Activated CD4-positive, alpha-beta T cell treated with anti-CD3 and anti-CD28 coated beads, Interleukin-2, Interleukin-4, amounts not matched to agents 100 ng/mL and 50 ng/mL, durations not matched to agents 16 hours and 8 hours (primary cell): Measurements from ENCODE around the gene ZMYND10.
"Not testable (repeated sequence)": the region's sequence is repeated elsewhere in the genome, so short reads cannot be mapped to it uniquely, and the experiment has no call there.

ENCODE experiments used
- DNase-seq: peaks from one replicate; pipeline ENCODE4 v3.0.0-alpha.2; 2020; ENCODE audit warnings: low spot score

ZMYND10 gene

DNA sequence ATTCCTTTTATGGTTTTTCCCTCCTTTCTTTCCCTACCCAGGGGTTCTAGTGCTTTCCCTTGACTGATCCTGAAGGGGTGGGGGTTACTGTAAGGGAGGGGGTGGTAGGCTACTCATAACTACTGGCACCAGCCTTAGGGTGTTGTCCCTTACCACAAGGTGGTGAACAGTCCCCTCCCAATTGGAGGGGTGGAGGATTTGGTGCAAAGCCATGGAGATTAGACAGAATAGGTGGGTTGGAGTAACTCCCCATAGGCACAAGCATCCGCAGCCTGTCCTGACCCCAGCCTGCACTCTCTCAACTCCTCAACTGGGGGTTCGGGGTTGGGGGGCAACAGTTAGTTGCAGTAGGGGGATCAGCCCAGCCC is 20.4 kb downstream of the ZMYND10 start:
- no peak for DNase-seq

DNA sequence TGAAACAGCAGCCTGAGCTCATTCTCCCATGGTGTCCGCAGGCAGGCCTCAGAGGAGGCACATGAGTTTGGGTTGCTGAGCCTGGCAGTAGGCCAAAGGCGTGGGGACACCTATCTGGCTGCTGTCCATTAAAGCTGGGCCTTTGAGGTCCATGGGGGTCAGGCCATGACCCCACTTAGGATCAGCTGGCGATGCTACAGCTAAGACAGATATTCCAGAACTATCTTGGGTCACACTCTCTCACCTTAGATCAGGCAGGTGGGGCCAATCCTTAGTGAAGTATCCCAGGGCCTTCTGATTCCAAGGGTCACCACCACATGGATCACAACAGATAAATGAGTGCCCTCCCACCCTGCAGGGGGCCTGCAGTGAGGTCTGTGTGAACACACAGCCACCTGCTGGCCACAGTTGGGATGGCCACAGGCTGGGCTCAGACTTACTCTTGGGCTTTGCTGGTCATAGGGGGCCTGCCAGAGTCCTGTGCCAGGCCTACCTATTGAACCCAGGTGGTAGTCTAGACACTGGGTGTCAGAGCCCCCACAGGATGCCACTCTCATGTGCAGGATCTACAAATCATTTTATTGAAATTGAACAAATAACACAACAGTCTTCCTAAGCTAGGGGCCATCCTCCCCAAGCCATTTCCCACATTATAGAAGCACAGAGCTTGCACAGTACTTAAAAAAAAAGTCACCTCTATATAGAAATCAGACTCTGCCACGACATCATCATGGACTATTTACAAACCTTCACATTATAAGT is 21.0 kb downstream of the ZMYND10 start:
- DNase-seq, result peak; percentile 64

DNA sequence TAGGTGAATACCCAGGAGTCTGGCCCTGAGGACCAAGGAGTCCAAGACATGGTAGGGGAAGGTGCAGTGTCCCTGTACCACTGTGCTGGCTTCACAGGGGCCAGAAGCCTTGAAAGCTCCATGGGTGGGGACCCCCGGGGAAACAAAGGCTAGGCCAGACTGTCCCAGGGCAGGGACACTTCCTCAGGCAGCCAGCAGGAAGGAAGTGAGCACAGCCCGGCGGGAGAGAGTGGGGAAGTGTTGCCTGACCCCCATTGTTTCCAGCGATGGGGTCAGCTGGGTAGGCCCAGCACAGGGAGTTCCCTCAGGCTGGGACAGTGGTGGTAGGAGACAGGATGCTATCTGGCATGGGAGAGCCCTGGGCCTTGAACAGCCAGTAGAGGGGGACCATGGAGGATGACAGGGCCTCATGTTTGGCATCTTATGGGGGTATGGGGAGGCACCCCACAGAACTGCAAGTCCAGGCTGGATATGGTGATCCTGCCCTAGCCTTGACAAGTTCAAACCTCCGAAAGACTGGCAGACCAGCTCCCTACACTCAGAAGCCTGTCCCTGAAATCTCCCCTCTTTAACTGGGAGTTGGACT is 21.8 kb downstream of the ZMYND10 start:
- no peak for DNase-seq

DNA sequence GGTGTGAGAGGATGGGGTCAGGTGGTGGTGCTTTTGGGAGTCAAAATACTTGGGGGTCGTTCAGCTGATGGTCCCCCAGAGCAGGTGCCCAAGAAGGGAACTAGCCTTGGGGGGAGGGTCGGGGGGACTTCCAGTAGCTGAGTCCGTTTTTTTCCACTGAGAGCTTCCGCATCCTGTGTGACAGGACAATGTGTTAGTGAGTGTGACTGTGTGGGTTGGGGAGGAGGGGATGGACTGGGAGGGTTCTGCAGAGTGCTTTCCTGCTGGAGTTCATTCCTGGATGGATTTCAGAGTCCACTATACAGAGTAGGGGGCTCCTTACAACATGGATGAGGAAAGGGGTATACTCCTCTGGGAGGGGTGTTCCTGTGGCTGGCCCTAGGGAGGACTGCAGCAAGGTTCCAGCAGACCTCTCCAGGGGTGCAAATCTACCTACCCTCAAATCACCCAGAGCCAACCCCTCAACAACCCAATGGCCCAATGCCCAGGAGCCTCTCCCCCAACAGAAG is 22.4 kb downstream of the ZMYND10 start:
- no peak for DNase-seq

DNA sequence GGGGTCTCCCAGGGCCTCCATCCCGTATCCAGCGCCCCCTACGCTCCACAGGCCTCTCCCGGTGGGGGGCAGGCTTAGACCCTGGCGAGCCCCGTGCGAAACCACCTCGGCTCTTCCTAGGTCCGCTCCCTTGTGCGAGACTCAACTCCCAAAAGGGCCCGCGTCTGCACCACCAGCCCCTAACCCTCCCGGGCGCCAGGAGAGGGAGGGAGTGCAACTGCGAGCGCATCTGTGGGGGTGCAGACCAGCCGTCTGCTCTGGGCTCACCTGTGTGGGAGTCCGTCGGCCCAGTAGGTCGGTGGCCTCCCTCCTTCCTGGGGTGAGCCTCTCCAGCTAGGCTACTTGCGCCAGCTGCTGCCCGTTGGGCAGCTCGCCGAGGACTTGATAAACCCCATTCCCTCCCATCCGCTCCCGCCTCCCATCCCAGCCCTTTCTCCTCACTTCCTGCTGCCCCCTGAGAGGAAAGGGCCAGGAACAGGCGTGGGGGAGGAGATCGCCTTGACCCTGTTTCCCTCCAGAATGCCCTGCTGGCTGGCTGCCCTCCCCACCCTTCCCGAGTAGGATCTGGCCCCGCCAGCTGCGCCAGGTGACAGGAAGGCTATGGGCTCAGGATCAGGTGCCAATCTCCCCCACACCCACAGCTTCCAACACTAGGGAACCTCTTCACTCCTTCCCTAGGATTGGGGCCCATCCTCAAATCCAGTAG is 23.0 kb downstream of the ZMYND10 start, which contains the start of gene HYAL2:
Gene HYAL2, minus strand, starts transcription at position 360 of the 706 bp plus-strand sequence. CDS start 2,256 bp downstream, outside the sequence.
- DNase-seq, result no peak

DNA sequence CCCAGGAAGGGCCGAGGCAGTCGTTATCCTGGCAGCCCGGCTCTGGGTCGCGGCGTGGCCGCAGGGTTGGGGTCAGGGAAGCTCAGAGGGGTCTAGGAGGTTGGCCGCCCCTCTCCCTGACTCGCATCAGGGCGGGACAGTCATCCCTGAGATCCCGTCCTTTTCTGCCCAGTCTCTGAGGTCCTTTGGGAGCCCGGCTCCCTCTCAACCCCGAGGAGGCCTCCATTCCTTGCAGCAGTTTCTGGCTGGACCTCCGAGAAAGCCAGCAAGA is 23.5 kb downstream of the ZMYND10 start:
- no peak for DNase-seq

DNA sequence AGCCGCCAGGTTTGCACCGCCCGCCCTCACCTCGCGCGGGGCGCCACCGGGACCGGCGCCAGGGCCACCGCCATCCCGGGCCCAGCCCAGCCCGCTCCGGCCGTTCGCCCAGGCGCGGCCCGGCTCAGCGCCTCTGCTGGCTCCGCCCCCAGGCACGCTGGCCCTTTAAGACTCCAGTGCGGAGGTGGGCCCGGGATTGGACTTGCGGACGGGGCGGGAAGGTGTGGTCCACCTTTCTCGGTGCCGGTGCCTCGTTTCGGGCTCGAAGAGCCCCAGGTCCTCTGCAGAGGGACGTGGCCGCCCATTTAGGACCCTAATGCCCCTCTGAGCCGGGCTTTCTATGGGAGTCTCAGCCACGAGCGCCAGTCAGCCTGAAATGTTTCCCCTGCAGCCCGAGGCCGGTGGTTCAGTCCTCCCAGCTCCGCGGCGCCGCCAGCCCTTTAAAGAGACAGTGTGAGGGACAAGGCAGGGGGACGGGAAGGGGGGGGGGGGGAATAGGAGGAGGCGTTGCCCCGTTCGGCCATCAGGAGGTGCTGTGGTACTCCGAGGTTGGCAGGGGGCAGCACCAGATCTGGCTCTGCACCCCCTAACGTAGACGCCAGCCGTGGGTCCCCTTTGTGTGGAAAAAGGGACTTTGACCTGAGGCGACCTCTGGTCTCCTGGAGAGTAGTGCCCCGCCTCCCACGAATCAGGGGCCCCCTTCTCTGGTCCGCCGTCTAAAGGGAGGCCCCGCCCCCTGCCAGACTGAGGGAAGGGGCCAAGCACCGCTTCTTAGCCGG is 24.0 kb downstream of the ZMYND10 start:
- peak; percentile 84 for DNase-seq

DNA sequence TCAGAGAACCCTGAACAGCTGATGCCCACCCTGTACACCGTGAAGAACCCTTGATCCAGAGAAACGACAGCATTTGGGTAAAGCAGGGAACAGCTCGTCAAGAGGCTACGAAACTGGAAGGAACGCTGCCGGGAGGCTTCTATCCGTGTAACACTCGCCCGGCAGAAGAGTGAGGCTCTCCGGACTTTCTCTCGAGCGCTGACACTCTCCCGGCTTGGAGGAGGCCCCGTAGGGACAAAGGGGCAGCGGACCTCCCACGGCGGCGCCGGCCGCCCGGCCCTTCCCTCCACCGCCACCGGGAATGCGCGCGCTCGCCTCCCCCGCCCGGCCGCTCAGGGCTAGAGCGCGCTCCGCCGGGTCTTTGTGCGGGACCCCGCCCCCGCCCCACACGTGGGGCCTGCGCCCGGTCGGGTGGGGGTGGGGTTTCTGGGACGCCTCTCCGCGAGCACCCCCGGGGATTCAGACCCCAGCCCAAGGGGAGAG is 24.6 kb downstream of the ZMYND10 start:
- peak; percentile 55 for DNase-seq

DNA sequence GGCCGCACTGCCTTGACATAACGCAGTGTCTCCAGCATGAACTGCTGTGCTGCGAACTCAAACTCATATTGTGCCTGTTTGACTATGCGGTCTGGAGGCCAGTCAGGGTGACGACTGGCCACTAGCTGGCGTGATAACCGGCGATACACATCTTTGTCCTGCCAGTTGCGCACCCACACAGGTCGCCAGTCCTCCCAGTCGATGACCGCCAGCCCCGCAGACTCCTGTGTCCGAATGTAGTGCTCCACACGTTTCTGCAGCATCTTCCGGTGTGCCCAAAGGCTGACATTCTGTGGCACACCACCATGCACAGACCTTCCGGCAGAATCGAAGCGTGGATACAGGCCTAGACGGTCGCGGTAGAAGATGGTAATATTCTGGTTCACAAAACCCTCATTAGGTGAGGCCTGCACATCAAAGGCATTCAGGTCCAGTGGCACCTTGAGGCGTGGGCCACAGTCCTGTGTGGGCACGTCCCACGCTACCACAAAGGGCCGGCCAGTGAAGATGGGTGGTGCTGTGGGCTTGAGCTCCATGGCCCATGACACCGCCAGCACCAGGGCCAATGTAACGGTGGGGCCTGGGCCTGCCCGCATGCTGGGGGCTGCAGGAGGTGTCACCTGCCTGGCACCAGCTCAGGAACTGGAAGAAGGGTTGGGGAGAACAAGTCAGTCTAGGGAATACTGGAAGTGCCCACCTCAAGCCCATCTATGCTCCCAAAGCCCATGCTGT is 25.5 kb downstream of the ZMYND10 start:
- DNase-seq, result no peak

DNA sequence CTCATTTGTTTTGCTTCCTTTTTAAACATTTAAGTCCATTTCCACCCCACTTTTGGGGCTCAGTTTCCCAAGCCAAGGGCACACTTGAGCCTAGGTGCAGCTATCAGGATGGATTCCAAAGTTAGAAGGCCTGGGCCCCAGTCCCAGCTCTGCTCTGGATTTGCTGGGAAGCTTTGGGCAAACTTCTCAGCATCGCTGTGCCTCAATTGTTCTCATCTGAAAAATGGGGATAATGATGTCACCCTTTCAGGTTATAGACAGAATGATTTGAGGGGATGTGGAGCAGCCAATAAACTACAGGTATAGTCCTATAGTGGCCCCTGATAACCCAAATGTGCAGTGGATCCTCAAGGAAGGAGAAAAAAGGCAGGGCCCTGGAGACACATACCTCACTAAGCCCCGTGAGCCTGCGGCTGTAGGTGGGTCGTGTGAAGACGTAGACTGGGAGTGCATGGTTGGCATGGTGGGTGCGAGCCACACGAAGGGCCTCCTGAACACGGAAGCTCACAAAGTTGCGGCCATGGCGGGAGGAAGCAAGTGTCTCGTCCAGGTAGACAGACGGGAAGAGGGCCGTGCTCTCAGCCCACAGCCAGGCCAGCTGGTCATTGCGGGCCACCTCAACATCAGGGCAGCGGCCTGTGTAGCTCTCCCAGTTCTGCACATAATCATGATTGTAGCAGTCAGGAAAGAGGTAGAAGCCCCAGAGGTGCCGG is 26.2 kb downstream of the ZMYND10 start:
- DNase-seq, result no peak

DNA sequence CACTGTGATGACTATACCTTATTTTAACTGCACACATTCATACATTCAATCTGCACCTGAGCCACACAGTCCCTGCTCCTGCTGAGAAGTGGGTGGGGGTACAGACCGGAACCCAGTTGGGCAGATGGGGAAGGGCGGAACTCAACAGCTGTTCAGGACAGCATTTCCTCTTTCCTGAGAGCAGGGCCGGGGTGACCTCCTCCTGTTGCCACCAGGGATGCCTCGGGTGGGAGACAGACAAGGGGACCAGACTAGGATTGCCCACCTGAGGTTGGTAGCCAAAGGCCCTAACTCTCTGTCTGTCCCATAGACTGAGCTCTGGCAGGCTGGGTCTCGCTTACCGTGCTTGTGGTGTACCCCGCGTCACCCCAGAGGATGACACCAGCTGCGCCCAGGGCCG is 26.9 kb downstream of the ZMYND10 start:
- no peak for DNase-seq

DNA sequence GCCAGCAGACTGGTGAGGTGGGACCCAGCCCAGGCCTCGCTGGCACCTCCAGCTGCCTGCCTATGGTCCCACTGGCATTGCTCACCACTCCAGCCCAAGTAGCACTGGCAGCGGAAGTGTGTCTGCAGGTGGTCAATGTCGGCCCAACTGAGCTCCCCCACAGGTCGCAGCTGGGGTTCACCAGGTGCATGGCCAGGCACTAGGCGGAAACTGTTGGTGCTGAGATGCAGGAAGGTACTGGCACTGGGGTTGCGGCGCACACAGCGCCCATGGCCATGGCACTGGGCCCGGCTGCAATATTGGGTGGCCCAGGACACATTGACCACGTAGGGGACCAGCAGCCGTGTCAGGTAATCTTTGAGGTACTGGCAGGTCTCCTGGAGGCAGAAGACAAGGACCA is 27.4 kb downstream of the ZMYND10 start:
- no peak for DNase-seq

DNA sequence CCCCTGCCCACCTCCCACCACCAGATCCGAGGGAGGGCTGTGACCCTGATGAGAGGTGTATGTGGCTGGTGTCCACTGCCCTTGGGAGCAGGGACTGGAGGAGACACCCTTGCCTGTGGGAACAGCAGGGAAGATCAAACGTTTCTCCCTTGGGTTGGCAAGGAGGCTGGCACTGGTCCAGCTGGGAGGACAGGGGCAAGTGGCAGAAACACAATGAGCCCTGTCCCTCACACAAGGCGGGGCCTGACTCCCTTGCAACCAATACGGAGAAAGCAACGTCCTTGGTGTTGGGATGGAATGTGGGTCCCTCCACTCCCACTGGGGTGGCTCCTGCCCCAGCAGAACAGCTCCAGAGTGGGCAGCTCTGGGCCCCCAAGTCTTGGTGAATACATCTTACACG is 28.2 kb downstream of the ZMYND10 start:
- DNase-seq, result no peak

DNA sequence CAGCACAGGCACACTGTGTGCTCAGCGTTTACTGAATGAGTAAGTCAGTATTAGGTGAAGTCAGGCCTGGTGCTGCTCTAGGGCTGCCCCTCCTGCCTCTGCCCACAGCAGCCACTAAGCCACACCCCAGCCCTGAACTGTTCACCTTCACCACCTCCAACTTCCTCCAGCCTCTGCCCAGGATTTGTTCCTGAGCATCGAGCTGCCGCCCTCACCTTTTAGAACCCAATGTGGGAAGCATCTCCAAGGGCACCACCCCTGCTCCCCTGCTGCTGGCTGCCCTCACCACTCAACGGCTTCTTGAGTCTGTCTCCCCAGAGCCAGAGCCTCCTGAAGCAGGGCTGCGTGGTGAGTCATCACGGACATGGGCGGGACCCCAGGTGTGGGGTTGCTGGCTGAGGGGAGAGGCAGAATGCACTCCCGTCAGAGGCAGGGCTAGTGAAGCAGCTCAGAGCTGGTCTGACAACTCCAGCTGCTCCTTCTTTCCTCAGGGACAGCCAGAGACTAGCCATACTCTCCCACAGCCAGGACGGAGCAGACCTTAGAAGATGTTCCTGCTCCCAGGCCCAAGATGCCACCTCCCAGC is 28.8 kb downstream of the ZMYND10 start:
- DNase-seq, result peak; percentile 61

DNA sequence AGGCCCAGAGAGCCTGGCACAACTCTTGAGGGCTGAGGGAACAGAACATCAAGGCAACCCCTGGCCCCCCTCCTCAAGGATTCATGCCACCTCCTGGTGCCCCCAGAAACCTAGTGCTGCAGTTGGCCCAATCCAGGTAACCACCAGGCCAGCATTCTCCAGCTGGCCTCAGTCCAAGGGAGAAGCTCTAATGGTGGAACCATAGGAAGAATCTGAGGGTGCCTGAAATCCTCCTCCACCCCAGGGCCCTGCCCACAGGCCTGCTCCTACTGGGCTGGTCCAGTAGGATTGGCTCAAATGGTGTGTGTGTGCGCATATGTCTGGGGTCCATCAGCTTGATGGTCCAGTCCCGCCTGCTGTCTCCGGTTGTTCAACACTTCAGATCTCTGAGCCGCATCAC is 30.7 kb downstream of the ZMYND10 start:
- no peak for DNase-seq

DNA sequence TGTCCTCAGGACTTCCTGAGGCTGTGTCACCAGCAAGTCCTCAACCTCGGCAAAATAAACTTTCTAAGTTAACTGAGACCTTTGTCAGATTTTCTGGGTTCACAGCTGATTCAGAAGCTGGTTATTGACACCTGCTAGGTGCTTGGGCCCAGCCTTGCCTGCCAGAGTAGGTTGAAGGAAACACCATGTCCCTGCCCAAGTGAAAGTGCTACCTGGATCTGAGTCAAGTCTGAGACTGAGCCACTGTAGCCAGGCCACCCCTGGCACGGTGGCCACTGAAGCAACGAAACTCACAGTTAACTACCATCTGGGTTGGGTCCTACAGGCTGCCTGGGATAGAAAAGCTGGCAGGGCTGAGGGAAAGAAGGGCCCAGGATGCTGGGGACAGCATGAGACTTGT is 31.2 kb downstream of the ZMYND10 start:
- DNase-seq, result no peak

DNA sequence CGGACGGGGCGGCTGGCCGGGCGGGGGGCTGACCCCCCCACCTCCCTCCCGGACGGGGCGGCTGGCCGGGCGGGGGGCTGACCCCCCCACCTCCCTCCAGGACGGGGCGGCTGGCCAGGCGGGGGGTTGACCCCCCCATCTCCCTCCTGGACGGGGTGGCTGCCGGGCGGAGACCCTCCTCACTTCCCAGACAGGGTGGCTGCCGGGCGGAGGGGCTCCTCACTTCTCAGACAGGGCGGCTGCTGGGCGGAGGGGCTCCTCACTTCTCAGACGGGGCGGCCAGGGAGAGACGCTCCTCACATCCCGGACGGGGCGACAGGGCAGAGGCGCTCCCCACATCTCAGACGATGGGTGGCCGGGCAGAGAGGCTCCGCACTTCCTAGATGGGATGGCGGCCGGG is 33.5 kb downstream of the ZMYND10 start:
- not testable (repeated sequence) for DNase-seq

DNA sequence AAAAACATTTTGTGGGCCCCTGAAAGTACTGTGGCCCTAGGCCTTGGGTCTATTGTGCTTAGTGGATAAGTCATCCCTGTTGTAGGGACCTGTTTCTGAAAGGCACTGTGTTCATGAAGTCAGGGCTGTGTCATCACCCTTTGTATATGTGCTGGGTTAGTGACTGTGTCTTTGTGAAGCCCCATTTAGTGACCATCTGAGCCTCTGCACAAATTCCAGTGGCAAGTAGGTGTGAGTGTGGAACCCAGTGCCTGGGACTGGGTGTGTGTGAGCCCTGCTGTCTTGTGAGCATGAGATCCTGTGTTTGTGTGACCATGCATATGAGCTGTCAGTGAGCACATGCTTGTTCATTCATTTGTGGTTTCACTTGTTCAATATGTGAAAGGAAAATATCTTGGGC is 40.9 kb downstream of the ZMYND10 start:
- no peak for DNase-seq

DNA sequence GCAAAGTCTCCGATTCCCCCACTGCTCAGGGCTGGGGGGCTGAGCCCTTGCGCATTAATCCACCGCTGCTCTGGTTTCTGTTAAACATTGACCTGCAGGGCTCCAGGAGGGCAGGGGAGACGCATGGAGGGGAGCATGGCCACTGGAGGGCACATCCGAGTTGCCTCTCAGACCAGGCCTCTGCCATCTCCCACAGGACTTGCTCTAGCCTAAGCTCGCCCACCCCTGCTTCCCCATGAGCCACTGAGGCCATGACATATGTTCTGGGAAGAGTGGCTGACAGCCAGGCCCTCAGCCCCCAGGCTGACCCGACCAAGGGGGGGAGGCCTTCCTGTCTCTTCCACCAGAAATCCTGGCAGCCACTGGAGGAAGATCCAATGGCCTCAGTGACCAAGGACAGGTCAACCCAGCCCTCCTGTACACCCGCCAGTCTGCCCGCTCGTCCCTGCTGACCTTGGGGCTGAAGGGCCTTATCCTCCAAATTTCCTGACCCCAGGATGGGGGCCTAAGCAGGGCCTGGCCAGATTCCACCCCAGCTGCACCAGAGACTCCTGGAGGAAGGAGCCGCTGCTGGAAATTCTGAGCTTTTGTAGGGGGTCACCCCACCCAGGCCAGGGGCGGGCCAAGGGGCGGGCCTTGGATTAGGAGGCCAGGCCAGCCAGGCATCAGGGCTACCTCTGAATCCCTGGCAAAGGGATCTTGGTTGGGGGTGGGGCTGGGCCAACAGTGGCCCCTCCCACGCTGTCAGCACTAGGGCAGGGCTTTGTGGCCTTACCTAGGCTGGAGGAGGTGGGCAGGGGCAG is 42.3 kb downstream of the ZMYND10 start, which contains the start of gene HYAL1:
Gene HYAL1, minus strand, starts transcription at position 562 of the 803 bp plus-strand sequence. CDS start 618 bp downstream, outside the sequence.
- no peak for DNase-seq
